DMS 273 (cell line): Measurements from ENCODE around the gene MDH1B.
"Not testable (repeated sequence)": the region's sequence is repeated elsewhere in the genome, so short reads cannot be mapped to it uniquely, and the experiment has no call there.

ENCODE experiments used
- DNase-seq: peaks from one replicate; lab custom pipeline; 2025; ENCODE audit not compliant: unreplicated experiment; lab: John Stamatoyannopoulos, UW

The MDH1B gene

GRCh38 chr2:206774871-206775270 is 9.7 kb upstream of the MDH1B start:
- DNase-seq, result no peak

GRCh38 chr2:206766057-206766930 is 1.2 kb upstream of the MDH1B start:
- DNase-seq, result no peak

GRCh38 chr2:206764673-206765241 is 371 bp downstream of the MDH1B start:
- DNase-seq, result peak; percentile 54

GRCh38 chr2:206756816-206757215 is 8.3 kb downstream of the MDH1B start:
- no peak for DNase-seq

GRCh38 chr2:206740800-206741199 is 24.3 kb downstream of the MDH1B start:
- DNase-seq, result no peak

- DNase-seq, result peak; percentile 9
Observed at GRCh38 chr2:206739271-206739670, 25.9 kb downstream of the MDH1B start.

- DNase-seq, result no peak
Observed at GRCh38 chr2:206736935-206737334, 28.2 kb downstream of the MDH1B start.

- DNase-seq, result no peak
Observed at GRCh38 chr2:206733341-206733740, 31.8 kb downstream of the MDH1B start.

- no peak for DNase-seq
Observed at GRCh38 chr2:206728277-206729199, 36.6 kb downstream of the MDH1B start.

GRCh38 chr2:206727287-206727686 is 37.8 kb downstream of the MDH1B start:
- DNase-seq, result no peak

GRCh38 chr2:206723288-206723687 is 41.8 kb downstream of the MDH1B start:
- no peak for DNase-seq

- DNase-seq, result no peak
Observed at GRCh38 chr2:206721256-206721920, 43.7 kb downstream of the MDH1B start.

GRCh38 chr2:206718296-206718695 is 46.8 kb downstream of the MDH1B start, which contains the start of gene DYTN:
TSS of gene DYTN (minus strand) at chr2:206718396. CDS start at chr2:206718279, 117 bp downstream.
- DNase-seq, result no peak

GRCh38 chr2:206716623-206717022 is 48.5 kb downstream of the MDH1B start:
- peak; percentile 84 for DNase-seq

- DNase-seq, result not testable (repeated sequence)
Observed at GRCh38 chr2:206715183-206715582, 49.9 kb downstream of the MDH1B start.

- no peak for DNase-seq
Observed at GRCh38 chr2:206713746-206714145, 51.4 kb downstream of the MDH1B start.

GRCh38 chr2:206708286-206708685 is 56.8 kb downstream of the MDH1B start:
- no peak for DNase-seq

- DNase-seq, result no peak
Observed at GRCh38 chr2:206707164-206707701, 57.9 kb downstream of the MDH1B start.

GRCh38 chr2:206701952-206702605 is 63.0 kb downstream of the MDH1B start:
- no peak for DNase-seq

GRCh38 chr2:206700156-206700555 is 65.0 kb downstream of the MDH1B start:
- no peak for DNase-seq
